ENCODE data around the gene CRACR2A. TPM values are rescaled to one million over a fixed set of nuclear protein-coding genes. Genes with fewer than 3 reads are reported as not detected.

CRACR2A gene
- total RNA-seq, 2 donors from 2014 or later, result 6.0 to 10.9 TPM

DNA sequence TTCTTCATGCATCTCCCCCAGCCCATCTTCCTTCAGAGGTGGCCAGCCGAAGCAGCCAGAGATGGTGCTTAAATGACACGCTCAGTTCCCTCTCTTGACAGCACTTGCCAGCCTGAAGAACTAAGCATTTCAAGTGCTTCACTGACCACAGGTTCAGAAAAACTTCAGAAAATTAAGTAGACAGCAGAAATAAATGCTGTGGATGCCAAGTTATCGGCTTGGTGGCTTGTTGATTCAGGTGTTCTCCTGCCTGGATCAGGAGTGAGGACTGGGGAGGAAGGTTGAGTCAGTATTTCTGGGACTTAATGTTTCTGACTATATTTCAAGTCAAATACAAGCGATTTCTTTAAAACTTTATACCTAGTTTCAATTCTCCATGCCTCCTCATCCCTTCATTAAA, 58.2 kb downstream of the CRACR2A start:
- no peak for TF ChIP-seq CTCF (IDR thresholded peaks at IDR 0.05)
- Histone ChIP-seq H3K27me3 (no peaks in the 10 kb centered on the region), H3K36me3 (no peaks in the 10 kb centered on the region), H3K4me1 (no peaks in the 10 kb centered on the region), H3K9me3 (no peaks in the 10 kb centered on the region), H3K4me3 (no peak overlapping the region), H3K27ac (no peak overlapping the region)
- no peak for DNase-seq (ENCODE audit: low spot score)

DNA sequence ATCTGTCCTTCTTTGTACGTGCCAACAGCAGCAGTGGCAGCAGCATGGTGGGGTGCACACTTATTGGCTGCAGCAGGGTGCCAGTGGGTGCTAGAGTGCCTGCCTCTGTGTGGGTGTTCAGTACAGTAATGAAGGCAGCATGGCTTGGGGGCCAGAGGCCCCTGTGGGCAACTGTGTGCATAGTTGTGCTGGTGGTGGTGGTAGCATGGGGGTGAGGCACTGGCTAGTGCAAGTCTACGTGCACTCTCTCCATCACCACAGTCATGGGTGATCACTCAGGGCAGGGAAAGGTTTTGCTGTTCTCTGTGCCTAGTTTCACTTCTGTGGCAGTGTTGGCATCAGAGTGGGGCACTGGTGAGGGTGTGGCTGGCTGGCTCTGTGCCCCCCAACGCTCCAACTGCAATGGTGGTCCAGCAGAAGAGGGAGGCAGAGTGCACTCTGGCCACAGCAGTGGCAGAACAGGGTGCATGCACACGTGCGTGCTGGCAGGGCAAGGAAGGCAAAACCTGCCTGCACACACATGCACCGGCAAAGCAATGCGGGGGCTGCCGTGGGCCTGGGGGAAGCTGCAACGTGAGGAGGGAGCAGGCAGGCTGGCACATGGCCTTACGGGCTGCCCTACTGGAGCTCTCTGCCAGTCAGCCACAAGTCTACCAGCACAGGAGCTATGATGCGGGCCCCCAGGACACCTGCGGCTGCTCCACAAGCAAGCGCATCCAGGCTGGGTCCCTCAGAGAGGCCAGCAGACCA, 60.1 kb downstream of the CRACR2A start:
- no peak for DNase-seq (ENCODE audit: low spot score)
- Histone ChIP-seq H3K9me3 (no peaks in the 10 kb centered on the region), H3K4me3 (no peak overlapping the region), H3K36me3 (no peaks in the 10 kb centered on the region), H3K27ac (no peak overlapping the region), H3K4me1 (no peaks in the 10 kb centered on the region), H3K27me3 (no peaks in the 10 kb centered on the region)
- TF ChIP-seq CTCF (IDR thresholded peaks at IDR 0.05), result no peak

GRCh38 chr12:3686463-3686862, 66.4 kb downstream of the CRACR2A start:
- no peaks in the 10 kb centered on the region for H3K36me3 ChIP-seq
- no peak overlapping the region for H3K27ac ChIP-seq
- no peak for TF ChIP-seq CTCF (IDR thresholded peaks at IDR 0.05)

GRCh38 chr12:3685830-3686229, 67.1 kb downstream of the CRACR2A start:
- H3K4me3 ChIP-seq, result no peak overlapping the region
- DNase-seq (ENCODE audit: low spot score), result no peak
- H3K4me1 ChIP-seq, result peaks cover 0 to 25% of the 10 kb centered on the region in 2 donors
- no peak for TF ChIP-seq CTCF (IDR thresholded peaks at IDR 0.05)
- no peaks in the 10 kb centered on the region for H3K9me3 ChIP-seq
- no peak overlapping the region for H3K27ac ChIP-seq
- H3K27me3 ChIP-seq, result no peaks in the 10 kb centered on the region
- no peaks in the 10 kb centered on the region for H3K36me3 ChIP-seq

More at GRCh38 chr12:3686463-3686862, 66.4 kb downstream of the CRACR2A start:
- H3K4me1 ChIP-seq, result peaks cover 0 to 18% of the 10 kb centered on the region in 2 donors
- no peaks in the 10 kb centered on the region for H3K9me3 ChIP-seq
- no peak overlapping the region for H3K4me3 ChIP-seq
- DNase-seq (ENCODE audit: low spot score), result no peak
- no peaks in the 10 kb centered on the region for H3K27me3 ChIP-seq

- Histone ChIP-seq H3K36me3 (no peaks in the 10 kb centered on the region), H3K27ac (peak overlapping the region in 1 of 2 donors; percentile 37), H3K27me3 (no peaks in the 10 kb centered on the region), H3K9me3 (no peaks in the 10 kb centered on the region), H3K4me3 (no peak overlapping the region), H3K4me1 (peaks cover 0 to 25% of the 10 kb centered on the region in 2 donors)
- no peak for TF ChIP-seq CTCF (IDR thresholded peaks at IDR 0.05)
- DNase-seq (ENCODE audit: low spot score), result no peak
Measured at GRCh38 chr12:3684449-3685051, 68.4 kb downstream of the CRACR2A start.

Measured in right atrium auricular region (tissue), 2 donors.